Fibroblast of the aortic adventitia (primary cell): ENCODE results near the gene RHBDL1. TPM values are rescaled to one million over a fixed set of nuclear protein-coding genes. Genes with fewer than 3 reads are reported as not detected.

Source experiments
- DNase-seq: peaks from one replicate; pipeline ENCODE4 v3.0.0-alpha.2; 2010; ENCODE audit warnings: low read depth
- H3K4me3 ChIP-seq: 2 replicates; pipeline ENCODE4 v1.5.1; 2011; ENCODE audit warnings: low read depth, mild to moderate bottlenecking, control low read depth, low read length, moderate library complexity
- CTCF ChIP-seq: IDR thresholded peaks from 2 replicates; pipeline ENCODE4 v1.5.1; 2011; ENCODE audit warnings: mild to moderate bottlenecking, low read length, control low read depth, inconsistent platforms; ENCODE audit not compliant: insufficient read depth
- total RNA-seq: library from RNA; depleted of rRNA; stranded (reverse); fragments of >200 nt; gene quantifications from 2 replicates; pipeline ENCODE4 v1.2.3, GENCODE V29; 2012; ENCODE audit warnings: low replicate concordance

RHBDL1 gene
- total RNA-seq, 1 donor = 3.2 TPM

GRCh38 chr16:683396-684070 is 8.1 kb downstream of the RHBDL1 start:
- no peak for TF ChIP-seq CTCF
- no peak for DNase-seq
- peak overlapping the region; percentile 73 for H3K4me3 ChIP-seq

GRCh38 chr16:684071-684794 is 8.8 kb downstream of the RHBDL1 start, which contains the start of gene JMJD8:
JMJD8 (minus strand) TSS chr16:684334; CDS start chr16:684319, 15 bp downstream.
- H3K4me3 ChIP-seq = peak within 1 kb of the TSS; percentile 73
- peak; percentile 92 for DNase-seq
- no peak for TF ChIP-seq CTCF

- no peak for DNase-seq
- H3K4me3 ChIP-seq = peak overlapping the region; percentile 9
- TF ChIP-seq CTCF = no peak
These were observed 9.7 kb downstream of the RHBDL1 start for GRCh38 chr16:684961-685696.

GRCh38 chr16:685967-686366 is 10.5 kb downstream of the RHBDL1 start:
- no peak overlapping the region for H3K4me3 ChIP-seq
- peak; percentile 25 for DNase-seq

GRCh38 chr16:686459-687260 is 11.2 kb downstream of the RHBDL1 start:
- TF ChIP-seq CTCF = no peak
- DNase-seq = no peak
- H3K4me3 ChIP-seq = no peak overlapping the region

More at GRCh38 chr16:685967-686366, 10.5 kb downstream of the RHBDL1 start:
- peak; percentile 47 for TF ChIP-seq CTCF

GRCh38 chr16:687499-687898 is 12.0 kb downstream of the RHBDL1 start:
- H3K4me3 ChIP-seq = no peak overlapping the region
- DNase-seq = no peak
- TF ChIP-seq CTCF = no peak
